HG03135 (cell line): ENCODE data around the gene PIGX.

Source experiments
- ATAC-seq: cut with Tn5 transposase; IDR thresholded peaks from one replicate; pipeline ENCODE4 v1.9.1; 2021; ENCODE audit warnings: mild to moderate bottlenecking, moderate library complexity; ENCODE audit not compliant: unreplicated experiment

Gene PIGX

DNA sequence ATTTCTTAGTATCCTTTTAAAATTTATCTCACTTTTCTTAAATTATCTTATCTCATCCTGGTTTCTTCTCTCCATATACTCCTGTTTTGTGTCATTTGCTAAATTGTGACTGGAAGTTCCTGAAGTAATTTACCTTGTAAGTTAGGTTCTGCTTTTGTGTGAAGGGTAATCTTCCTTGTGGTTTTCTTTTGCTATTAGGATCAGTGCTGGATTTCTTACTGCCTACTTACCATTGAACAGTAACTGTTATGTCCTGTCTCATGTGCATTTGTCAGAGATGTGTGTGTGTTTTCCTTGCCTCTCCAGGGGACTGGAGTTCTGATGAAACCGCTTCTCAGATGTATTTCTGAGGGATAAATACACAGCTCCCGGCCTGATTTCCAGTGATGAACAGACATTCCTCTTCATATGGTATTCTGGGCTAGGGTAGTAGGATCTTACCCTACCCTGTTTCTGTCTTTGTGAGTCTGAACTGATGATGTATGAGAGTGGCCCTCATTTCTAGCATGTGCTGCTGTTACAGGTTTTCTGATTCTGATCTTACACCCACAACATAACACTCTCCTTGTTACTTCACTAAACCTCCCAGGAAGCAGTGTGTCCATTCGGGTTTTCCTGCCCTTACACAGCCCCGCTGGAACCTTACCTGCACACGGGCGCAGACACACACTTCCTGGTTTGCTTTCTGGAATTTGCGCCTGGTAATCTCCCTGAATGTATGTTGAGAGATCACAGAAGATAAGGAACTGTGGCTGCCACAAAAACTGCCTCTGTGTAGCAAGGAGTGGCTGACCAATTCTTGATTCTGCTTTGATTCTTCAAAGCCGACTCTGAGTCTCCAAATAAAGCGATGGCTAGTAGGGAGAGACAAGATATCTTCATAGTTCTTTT, 42.2 kb downstream of the PIGX start:
- no peak for ATAC-seq

DNA sequence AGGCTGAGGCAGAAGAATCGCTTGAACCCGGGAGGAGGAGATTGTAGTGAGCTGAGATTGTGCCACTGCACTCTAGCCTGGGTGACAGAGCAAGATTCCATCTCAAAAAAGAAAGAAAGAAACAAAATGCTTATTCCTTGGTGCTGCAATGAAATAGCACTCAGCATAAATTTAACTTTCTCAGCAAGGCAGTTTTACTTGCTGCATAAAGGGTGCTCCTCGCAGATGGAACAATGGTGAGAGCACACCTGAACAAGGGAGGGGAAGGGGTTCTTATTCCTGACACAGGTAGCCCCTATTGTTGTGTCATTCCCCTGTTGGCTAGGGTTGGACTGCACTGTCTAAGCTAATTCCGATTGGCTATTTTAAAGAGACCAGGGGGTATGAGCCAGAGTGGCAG, 44.6 kb downstream of the PIGX start:
- no peak for ATAC-seq

DNA sequence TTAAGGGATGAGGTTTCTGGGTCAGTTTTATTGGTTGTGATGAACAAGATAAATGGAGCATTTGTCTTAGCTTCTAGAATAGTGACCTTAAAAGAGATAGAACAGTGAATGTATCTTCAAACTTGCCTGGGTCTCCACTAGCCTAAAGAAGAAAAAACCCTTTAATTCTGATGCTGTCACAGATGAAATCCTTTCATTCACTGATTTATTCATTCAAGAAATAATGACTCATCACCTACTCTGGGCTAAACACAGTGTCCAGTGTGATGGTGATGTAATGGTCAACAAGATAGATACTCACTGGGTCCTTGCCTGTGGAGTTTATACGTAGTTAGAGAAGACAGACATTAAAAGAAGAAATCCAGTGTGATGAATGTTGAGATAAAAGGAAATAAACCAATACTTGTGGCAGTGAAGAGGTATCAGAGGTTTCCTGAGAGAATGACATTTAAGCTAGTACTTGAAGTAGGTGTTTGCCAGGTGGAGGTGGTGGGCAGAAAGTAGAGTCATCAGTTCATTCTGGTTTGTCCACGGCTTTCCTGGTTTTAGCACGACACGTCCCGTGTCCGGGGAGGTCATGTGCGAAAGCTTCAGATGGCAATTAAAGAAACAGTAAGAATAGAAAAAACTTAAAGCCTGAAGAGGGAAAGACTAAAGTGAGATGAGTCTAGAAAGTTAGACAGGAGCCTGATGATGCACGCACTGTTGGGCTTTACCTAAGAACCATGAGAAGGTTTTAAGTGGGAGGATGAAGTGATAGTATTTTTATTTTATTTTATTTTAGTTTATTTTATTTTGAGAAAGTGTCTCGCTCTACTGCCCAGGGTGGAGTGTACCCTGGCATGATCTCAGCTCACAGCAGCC, 45.9 kb downstream of the PIGX start:
- no peak for ATAC-seq

DNA sequence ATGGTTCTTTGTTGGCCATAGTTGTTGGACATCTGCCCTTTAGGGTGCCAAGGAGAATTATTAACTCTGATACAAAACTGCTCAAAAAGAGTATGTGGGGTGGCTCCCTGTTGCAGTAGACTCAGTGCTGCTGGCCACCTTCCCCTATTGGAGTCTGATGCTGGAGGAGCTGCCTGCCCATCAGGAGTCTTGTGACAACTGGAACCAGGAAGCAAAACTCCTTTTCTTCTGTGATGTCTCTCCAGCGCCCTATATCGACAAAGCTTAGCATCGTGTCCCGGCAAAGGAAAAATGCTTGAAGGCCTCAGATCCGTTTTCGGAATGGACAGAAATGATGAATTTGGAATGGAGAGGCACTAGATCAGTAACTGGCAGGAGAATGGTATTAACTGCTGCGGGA, 51.0 kb downstream of the PIGX start:
- ATAC-seq: no peak

DNA sequence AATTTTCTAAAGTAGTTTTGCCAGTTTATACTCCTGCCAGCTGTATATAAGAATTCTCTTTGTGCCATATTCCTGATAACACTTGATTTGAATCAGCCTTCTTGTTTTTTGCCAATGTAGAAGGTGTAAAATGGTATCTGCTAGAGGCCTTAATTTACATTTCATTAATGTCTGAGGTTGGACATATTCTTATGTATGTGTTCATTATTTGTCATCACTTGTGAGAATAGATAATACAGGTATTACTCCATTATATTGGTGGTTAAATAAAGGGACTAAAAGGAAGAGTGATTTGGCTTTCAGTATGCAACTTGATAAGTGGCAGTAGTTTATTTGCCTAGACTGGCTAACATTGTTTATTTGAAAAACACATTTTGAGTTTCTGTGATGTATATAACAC, 53.3 kb downstream of the PIGX start:
- ATAC-seq: no peak

DNA sequence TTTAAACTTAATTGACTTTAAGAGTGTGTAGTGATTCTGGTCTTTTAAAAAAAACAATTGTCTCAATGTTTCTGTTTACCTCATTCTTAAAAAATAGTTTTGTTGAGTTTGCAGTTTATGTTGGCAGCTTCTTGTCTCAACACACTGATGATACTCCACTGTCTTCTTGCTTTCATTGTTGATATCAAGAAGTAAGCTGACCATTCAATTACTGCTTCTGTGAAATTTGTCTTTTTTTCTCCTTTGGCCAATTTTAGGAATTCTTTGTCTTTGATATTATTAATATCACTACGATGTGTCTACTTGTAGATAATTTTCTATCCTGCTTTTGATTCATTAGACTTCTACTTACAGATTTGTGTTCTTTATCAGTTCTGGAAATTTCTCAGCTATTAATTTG, 58.9 kb downstream of the PIGX start:
- ATAC-seq: no peak

DNA sequence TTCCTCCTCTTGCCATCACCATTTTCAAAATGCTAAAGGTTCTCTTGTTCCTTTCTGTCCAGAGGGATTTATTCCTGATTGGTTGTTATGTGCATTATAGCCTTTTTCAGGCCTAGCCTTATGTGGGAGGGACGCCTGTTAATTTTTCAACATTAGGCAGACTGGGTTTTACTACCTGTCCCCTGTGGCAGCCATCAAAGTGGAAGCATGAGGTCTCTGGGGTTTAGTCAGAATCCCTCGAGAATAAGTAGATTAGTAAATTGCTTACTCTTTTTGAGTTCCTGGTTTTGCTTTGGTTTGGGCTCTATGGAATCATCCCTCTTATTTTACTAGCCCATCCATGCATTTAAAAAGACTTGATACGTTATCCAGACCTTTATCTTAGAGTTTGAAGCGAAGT, 59.9 kb downstream of the PIGX start:
- no peak for ATAC-seq

DNA sequence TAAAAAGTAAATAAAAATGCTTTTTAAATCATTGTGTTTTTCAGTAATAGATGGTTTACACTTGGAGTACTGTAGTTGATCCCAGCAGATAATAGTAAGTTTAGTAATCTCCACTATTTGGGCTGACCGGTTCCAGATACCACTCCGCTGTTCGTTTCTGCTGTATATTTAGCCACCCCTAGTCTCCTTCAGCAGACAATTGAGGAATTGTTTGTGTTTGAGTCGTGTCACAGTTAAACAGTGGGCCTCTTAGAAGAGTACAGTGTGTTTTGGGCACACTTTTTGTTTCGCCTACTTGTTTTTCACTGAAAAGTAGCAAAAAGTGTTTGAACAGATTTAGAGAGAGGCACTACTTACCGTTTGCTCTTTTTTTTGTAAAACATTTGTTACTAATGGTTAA, 60.7 kb downstream of the PIGX start:
- ATAC-seq: no peak

DNA sequence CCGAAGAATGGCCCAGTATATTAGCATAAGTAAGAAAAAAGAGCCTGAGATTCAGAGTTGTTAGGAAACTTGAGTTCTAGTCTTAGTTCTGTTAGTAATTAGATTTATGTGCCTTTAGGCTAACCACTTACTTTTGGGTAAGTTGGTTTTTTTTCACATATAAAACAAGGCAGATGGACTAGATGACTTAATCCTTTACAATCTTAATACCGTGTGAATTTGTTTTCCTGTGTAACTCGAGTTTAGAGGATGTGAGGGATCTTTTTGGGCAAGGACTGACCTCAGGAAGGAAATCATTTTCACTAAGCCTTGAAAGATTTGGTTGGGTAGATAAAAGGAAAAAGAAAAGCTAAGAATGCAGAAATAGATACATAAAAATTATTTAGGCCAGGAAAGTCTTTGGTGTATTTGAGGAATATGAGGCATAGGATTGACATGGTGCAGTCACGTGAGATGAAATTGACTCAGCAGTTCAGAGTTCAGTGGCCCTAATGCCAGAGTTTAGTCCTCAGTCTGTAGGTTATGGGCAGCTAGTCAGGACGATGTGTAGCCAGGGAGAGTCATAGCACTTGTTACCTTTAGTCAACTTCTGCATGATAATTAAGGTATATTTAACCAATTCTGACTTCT, 62.1 kb downstream of the PIGX start:
- no peak for ATAC-seq

DNA sequence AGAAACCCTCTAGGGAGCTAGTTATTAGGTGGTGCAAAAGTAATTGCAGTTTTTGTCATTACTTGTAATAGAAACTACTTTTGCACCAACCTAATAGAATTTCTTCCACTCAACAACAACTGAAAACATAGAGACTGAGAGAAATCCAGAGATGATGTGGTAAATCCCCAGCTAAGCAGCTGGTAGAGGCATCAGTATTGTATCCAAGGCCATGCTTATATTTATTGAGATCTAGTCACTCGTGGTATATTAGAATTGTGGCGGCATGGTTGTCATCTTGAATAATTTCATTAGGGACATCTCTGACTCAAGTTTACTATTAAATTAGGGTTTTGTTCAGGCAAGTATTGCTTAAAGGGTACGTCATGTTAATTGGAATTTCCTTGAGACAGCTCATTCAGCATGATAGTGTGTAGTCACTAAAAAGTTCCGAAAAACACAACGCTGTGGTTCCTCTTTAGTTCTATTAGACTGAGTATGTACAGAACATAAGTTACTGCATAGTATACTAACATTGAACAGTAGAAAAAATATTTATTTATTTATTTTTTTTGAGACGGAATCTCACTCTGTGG, 62.8 kb downstream of the PIGX start:
- ATAC-seq: no peak

DNA sequence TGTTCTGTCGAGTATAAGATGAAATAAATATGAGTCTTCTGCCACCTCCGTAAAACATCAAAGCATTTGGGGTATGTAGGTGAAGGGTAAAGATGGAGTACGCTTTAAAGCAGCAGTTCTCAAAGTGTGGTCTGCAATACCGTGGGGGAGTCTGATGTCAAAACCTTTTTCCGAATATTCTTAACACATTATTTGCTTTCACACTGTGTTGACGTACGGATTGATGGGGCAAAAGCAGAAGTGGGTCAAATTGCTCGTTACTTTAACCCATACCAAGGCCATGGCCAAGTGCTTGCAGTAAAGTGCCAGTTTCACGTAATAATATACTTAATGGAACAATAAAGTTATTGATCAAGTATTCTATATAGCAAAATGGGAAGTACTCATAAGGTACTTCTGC, 63.8 kb downstream of the PIGX start:
- ATAC-seq: no peak

DNA sequence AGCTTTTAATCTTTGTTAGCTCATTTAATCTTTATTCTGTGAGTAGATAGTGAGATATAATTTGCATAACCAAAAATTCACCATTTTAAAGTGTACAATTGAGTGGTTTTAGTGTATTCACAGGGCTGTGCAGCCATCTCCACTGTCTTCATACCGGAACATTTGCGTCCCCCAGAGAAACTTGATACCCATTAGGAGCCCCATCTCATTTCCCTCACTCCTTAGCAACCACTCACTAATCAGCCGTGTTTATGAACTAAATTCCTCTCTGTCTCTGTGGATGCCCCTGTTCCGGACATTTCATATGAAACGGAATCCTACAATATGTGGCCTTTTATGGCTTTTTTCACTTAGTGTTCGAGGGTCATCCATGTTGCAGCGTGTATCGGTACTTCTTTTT, 65.7 kb downstream of the PIGX start:
- ATAC-seq: no peak

DNA sequence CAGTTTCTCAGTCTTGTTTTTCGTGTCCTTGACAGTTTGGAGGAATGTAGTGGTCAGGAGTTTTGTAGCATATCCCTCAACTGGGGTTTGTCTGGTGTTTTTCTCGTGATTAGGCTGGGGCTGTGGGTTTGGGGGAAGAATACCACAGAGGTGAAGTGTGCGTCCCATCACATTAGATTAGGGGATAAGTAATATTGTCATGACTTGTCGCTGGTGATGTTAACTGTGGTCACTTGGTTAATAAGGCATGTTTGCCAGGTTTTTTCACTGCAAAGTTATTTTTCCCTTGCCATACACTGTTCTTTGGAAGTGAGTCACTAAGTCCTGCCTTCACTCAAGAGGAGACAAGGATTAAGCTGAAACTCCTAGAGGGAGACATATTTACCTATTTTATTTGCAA, 66.6 kb downstream of the PIGX start:
- no peak for ATAC-seq

DNA sequence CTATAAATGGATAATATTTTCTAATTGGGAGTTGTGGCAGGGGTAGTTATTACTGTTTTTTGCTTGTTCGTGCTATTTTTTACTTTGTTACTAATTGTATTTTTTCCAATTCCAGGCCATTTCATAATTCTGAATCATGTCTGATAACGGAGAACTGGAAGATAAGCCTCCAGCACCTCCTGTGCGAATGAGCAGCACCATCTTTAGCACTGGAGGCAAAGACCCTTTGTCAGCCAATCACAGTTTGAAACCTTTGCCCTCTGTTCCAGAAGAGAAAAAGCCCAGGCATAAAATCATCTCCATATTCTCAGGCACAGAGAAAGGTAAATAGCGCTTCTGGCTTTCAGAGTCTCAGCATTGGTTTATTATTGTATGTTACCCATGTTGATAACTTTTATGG, 70.3 kb downstream of the PIGX start:
- no peak for ATAC-seq
